HG03342 (cell line): ENCODE results near the gene GUCY1A1.

Source experiments
- ATAC-seq: cut with Tn5 transposase; IDR thresholded peaks from one replicate; pipeline ENCODE4 v1.9.1; 2021; ENCODE audit warnings: mild to moderate bottlenecking, moderate library complexity; ENCODE audit not compliant: unreplicated experiment

GUCY1A1 gene

DNA sequence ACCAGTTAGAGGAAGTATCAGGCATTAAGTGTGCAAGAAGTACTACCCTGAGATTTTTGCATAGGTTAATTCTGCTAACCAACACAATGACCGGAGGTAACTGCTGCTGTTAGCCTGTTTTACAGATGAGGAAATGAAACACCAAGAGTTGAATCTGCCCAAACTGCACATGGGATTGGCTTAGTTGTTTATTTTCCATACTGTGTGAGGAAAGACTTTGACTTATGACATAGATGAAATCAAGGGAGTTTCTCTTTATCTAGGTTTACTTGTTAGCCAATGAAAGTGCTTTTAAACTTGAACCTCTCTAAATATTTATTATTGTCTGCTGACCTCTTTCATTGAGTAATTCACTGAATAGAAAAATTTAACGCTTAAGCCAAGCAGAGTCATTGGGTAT lies 102.4 kb downstream of the GUCY1A1 start:
- peak; percentile 81 for ATAC-seq

DNA sequence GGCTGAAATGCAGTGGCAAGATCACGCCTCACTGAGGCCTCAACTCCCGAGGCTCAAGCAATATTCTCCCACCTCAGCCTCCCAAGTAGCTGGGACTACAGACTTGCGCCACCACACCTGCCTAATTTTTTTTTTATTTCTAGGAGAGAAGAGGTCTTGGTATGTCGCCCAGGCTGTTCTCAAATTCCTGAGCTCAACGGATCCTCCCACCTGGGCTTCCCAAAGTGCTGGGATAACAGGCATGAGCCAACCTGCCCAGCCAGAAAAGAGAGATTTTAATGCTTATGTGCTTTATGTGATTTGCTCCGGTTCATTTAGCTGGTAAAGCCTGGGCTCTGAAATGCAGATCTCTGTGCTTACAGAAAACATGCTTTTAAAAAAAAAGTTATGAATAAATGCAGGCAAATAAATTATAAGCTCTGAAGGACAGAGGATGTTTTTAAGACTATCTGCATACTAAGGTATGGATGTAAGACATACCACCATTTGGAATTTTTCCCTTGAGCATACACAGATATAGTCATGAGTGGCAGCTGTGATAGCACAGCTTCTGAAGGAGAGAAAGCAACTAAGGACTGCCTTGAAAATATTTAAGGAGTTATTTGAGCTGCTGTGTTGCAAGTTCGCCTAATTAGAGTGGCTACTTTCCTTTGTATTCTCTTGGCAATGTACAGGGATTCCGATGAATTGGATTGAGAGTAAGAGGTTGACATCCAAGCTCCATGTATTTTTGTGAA lies 106.0 kb downstream of the GUCY1A1 start:
- ATAC-seq: no peak

DNA sequence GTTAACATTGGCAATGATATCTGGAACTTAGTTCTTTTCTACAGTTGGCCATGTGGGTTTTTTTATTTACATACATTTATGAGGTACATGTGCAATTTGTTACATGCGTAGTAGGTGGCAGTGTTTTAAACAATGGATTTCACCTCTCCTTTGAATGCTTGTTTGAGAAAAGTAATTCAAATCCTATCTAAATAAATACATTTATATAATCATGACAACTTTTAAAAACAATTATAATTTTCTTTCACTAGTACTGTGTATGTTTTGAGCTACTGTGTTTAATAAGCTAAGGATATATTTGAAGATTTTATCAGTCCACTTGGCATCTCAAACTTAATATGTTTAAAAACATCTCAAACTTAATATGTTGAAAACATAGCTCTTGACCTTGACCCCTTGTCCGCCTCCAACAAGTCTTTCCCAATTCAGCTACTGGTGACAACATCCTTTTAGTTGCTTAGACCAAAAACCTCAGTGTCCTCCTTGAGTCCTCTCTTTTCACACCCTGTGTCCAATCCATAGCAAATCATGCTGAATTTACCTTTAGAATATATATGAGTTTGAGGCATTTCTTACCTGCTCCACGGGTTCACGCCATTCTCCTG lies 106.7 kb downstream of the GUCY1A1 start:
- ATAC-seq: no peak

DNA sequence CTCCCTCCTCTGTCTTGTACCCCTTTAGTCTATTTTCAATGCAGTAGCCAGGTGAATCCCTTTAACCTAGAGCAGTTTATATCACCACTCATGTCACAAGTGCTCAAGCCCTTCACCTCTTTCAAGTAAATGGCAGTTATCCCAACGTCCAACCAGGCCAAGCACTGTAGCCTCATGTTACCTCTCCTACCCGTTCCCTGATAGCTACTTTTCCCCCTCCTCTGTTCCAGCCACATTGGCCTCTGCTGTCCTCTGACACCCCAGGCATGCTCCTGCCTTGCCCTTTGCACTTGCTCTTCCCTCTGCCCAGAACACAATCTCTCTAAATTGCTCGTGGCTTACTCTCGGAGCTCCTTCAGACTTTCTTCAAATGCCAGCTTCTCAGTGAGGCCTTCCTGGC lies 107.4 kb downstream of the GUCY1A1 start:
- no peak for ATAC-seq

DNA sequence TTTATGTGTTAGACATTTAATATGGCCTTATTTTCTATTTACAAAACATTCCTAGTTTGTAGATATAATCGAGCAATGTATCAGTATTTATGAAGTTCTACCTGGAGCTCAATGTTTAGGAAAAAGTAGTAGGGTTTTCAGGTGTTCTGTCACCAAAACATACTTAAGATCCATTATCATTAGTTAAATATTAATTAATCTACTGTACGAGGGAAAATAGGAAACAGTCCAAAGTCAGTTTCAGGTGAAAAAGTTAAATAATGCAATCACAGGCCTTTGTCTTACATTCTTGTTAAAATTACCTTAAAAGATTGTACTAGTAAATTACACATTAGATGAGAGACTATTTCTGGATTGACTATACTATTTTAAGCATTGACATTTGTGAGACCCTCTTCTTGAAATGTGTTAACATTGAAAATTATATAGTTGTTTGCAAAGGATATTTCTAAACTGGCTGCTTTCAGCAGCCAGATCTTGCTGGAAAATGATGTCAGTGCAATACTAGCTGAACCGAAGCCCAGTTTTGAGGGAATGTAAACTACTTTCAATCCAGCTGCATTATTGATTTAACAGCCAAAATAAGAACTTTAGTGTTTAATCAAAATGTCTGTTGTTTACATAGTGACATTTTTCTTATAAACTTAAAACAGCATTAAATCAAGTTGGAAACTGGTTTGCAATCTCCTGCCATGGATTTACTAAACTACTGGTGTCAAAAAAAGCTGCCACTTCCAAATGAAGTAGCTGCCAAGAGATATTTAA lies 111.5 kb downstream of the GUCY1A1 start:
- ATAC-seq: no peak

GRCh38 chr4:155780775-155781174 lies 114.1 kb downstream of the GUCY1A1 start:
- no peak for ATAC-seq

DNA sequence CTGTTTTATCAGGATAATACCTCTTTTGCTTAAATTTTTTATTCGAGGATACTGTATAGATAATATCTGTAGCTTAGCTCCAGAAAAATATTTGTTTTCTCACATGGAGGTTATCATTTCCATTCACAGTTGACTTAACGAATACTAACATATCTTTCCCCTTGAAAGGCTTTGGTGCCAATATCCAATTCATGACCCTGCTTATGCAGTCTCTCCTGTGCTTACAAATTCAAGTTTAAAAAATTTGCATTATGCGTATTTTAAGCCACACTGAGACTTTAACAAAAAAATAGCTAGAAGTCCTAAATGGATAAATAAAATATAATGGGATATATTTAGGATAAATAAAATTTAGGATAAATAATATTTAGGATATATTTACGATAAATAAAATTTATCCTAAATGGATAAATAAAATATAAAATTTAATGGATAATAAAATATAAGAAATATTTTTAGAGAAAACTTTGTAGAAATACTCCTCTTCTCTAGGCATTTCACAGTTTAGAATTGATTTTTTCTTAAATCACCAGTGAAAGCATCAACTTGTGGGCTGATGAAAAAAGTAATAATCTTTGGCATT lies 114.7 kb downstream of the GUCY1A1 start:
- no peak for ATAC-seq
